Measurements from ENCODE around the gene RIMS3.

Gene RIMS3

DNA sequence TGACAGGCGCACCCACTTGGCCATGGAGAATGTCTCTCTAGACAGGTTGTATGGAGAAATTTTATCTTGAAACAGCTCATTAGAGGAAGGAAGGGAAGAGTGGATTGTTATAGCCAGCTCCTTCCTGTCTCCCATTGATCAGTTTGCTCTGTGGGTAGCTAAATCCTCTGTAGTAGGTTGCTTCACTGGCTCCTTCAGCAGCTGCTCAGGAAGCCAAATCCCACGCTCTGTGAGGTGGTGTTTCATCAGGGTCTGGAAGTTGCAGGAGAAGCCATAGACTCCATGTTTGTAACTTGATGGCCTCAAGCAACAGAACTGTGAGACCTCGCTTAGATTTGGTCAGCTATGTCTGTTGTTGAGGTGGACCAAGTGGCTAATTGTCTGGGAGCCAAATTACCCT, 19.2 kb upstream of the RIMS3 start:
- H3K36me3 ChIP-seq (ENCODE audit: insufficient read depth, low read length), result 0 out of 2 replicates have a peak, but pooled peaks cover 6% of the 10 kb centered on the region
- H3K79me2 ChIP-seq (ENCODE audit: insufficient read depth, low read length), result no peaks in the 10 kb centered on the region
- no peak overlapping the region for H3K4me2 ChIP-seq (ENCODE audit: low read length)
- no peaks in the 10 kb centered on the region for H3K9me3 ChIP-seq (ENCODE audit: low read length)
- TF ChIP-seq EZH2 (IDR thresholded peaks at IDR 0.05; ENCODE audit: borderline replicate concordance, low read length), result no peak
- TF ChIP-seq, protein P1, sequence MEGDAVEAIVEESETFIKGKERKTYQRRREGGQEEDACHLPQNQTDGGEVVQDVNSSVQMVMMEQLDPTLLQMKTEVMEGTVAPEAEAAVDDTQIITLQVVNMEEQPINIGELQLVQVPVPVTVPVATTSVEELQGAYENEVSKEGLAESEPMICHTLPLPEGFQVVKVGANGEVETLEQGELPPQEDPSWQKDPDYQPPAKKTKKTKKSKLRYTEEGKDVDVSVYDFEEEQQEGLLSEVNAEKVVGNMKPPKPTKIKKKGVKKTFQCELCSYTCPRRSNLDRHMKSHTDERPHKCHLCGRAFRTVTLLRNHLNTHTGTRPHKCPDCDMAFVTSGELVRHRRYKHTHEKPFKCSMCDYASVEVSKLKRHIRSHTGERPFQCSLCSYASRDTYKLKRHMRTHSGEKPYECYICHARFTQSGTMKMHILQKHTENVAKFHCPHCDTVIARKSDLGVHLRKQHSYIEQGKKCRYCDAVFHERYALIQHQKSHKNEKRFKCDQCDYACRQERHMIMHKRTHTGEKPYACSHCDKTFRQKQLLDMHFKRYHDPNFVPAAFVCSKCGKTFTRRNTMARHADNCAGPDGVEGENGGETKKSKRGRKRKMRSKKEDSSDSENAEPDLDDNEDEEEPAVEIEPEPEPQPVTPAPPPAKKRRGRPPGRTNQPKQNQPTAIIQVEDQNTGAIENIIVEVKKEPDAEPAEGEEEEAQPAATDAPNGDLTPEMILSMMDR (IDR thresholded peaks at IDR 0.05; ENCODE audit: low read length), result no peak
- H2AFZ ChIP-seq (ENCODE audit: low read length), result no peak overlapping the region
- no peak overlapping the region for H3K4me3 ChIP-seq (ENCODE audit: low read depth, low read length, poor library complexity, severe bottlenecking)
- no peaks in the 10 kb centered on the region for H4K20me1 ChIP-seq (ENCODE audit: insufficient read depth, low read length)
- H3F3A ChIP-seq (ENCODE audit: insufficient read depth, low read length), result no peaks in the 10 kb centered on the region
- no peaks in the 10 kb centered on the region for H3K27me3 ChIP-seq (ENCODE audit: insufficient read depth, low read length)
- H3K27ac ChIP-seq (ENCODE audit: low read depth, low read length, poor library complexity, severe bottlenecking), result no peak overlapping the region
- H3K9me2 ChIP-seq (ENCODE audit: low read depth, low read length), result no peaks in the 10 kb centered on the region
- no peak overlapping the region for H3K9ac ChIP-seq (ENCODE audit: low read length)
- no peaks in the 10 kb centered on the region for H3K4me1 ChIP-seq (ENCODE audit: insufficient read depth, low read length, severe bottlenecking)

DNA sequence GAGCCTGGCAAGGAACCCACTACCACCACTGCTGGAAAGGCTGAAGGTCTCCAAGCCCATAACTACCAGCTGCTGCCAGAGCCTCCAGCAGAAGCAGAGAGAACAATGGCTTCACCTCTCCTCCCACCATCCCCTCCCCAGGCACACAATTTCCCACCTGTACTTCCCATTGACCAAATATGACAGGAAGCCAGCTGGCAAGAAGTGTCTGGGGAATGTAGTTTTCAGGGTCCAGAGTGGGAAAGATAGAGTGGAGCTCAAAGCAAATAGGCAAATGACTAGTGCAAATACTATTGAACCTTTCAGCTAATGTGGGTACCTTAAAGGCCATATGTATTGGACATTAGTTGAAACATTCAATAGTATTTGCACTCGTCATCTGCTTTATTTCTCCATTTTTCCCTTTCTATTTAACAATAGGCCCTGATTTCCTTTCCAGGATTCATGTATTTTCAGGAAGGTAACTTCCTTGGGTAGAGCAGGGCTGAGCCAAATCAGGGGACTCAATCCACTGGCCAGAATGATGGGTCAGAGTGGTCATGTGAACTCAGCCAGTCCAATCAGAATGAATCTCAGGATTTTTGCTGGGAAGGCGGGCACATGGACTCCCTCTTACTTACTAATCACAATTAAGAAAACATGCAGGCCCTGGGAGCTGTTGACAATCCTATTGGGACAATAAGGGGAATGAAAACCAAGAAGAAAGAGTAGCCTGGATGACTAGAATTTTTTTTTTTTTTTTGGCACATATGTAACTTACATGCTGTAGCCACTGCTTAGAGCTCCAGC, 13.9 kb upstream of the RIMS3 start:
- no peaks in the 10 kb centered on the region for H3K4me1 ChIP-seq (ENCODE audit: insufficient read depth, low read length, severe bottlenecking)
- no peak for TF ChIP-seq EZH2 (IDR thresholded peaks at IDR 0.05; ENCODE audit: borderline replicate concordance, low read length)
- TF ChIP-seq, protein P1 (IDR thresholded peaks at IDR 0.05; ENCODE audit: low read length), result no peak

DNA sequence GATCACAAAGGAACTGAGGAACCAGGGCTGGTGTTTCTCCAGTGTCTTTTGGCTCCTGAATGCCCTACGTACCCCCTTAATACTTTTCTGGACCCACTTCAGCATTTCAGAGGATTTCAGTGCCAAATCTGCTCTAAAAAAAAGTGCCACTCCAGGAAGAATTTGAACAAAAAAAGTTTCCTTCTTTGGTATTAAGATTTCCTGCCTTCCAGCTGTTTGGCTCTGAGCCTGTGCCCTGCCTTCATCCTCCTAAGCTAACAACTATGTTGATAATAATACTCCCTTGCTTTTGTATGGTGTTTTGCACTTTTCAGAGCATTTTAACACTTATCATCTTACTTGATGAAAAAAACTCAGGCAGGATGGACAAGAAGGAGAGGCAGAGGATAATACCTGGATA, 11.0 kb upstream of the RIMS3 start:
- H4K20me1 ChIP-seq (ENCODE audit: insufficient read depth, low read length), result no peaks in the 10 kb centered on the region
- H3K9me2 ChIP-seq (ENCODE audit: low read depth, low read length), result no peaks in the 10 kb centered on the region
- no peaks in the 10 kb centered on the region for H3K9me3 ChIP-seq (ENCODE audit: low read length)
- no peaks in the 10 kb centered on the region for H3K36me3 ChIP-seq (ENCODE audit: insufficient read depth, low read length)
- H3F3A ChIP-seq (ENCODE audit: insufficient read depth, low read length), result no peaks in the 10 kb centered on the region
- no peak for TF ChIP-seq EZH2 (IDR thresholded peaks at IDR 0.05; ENCODE audit: borderline replicate concordance, low read length)
- TF ChIP-seq, protein P1 (IDR thresholded peaks at IDR 0.05; ENCODE audit: low read length), result no peak
- H3K79me2 ChIP-seq (ENCODE audit: insufficient read depth, low read length), result no peaks in the 10 kb centered on the region
- H2AFZ ChIP-seq (ENCODE audit: low read length), result no peak overlapping the region
- no peak overlapping the region for H3K9ac ChIP-seq (ENCODE audit: low read length)
- H3K4me3 ChIP-seq (ENCODE audit: low read depth, low read length, poor library complexity, severe bottlenecking), result no peak overlapping the region
- no peak overlapping the region for H3K4me2 ChIP-seq (ENCODE audit: low read length)
- H3K27ac ChIP-seq (ENCODE audit: low read depth, low read length, poor library complexity, severe bottlenecking), result no peak overlapping the region
- no peaks in the 10 kb centered on the region for H3K27me3 ChIP-seq (ENCODE audit: insufficient read depth, low read length)
- H3K4me1 ChIP-seq (ENCODE audit: insufficient read depth, low read length, severe bottlenecking), result no peaks in the 10 kb centered on the region

More for the DNA sequence above, 13.9 kb upstream of the RIMS3 start:
- H3K9me2 ChIP-seq (ENCODE audit: low read depth, low read length), result no peaks in the 10 kb centered on the region
- no peaks in the 10 kb centered on the region for H3K36me3 ChIP-seq (ENCODE audit: insufficient read depth, low read length)
- no peak overlapping the region for H3K4me2 ChIP-seq (ENCODE audit: low read length)
- H4K20me1 ChIP-seq (ENCODE audit: insufficient read depth, low read length), result no peaks in the 10 kb centered on the region
- H3F3A ChIP-seq (ENCODE audit: insufficient read depth, low read length), result no peaks in the 10 kb centered on the region
- H2AFZ ChIP-seq (ENCODE audit: low read length), result no peak overlapping the region
- H3K27ac ChIP-seq (ENCODE audit: low read depth, low read length, poor library complexity, severe bottlenecking), result no peak overlapping the region
- no peaks in the 10 kb centered on the region for H3K27me3 ChIP-seq (ENCODE audit: insufficient read depth, low read length)
- no peaks in the 10 kb centered on the region for H3K9me3 ChIP-seq (ENCODE audit: low read length)
- no peak overlapping the region for H3K4me3 ChIP-seq (ENCODE audit: low read depth, low read length, poor library complexity, severe bottlenecking)
- H3K79me2 ChIP-seq (ENCODE audit: insufficient read depth, low read length), result no peaks in the 10 kb centered on the region
- H3K9ac ChIP-seq (ENCODE audit: low read length), result no peak overlapping the region
